ACHN (cell line): ENCODE data around the gene RABGAP1.

Source experiments
- DNase-seq: peaks from one replicate; pipeline ENCODE4 v3.0.0-alpha.2; 2015
- in situ Hi-C: cut with HindIII; loops from 2 replicates; pipeline ENCODE4 v1.10.0; 2017; ENCODE audit warnings: low sequenced_read_pairs, low pct_ligation_motif_present, low pct_unique_long_range_greater_than_20kb

RABGAP1 gene

DNA sequence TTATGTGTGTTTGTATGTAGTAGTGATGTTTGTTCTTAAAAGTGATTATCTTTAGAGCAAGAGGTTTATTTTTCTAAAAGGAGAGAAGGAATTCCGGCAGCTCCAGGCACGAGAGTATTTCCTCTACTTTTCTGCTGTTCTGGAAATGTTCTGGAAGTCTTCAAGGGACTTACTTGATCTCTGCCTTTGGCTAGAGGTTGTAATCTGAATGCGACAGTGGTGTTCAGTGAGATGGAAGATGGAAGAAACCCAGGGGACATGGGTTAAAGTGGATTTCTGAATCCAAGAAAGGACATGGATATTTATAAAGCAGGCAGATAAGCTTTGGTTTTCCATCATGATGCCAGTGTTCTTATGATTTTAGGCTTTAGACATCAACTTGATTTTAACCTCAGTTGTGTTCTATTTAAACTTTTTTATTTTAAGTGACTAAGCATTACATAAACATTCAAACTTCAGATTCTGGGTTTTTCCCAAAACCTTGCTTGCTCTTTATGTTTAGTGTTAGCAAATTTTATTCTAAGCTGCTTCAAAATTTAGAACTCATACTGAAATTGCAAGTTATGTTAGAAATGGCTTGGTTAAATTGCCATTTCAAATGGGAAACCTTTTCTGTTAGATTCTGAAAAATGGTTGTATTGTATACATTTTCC, 96.2 kb downstream of the RABGAP1 start:
- in situ Hi-C loops: no loop called here
- DNase-seq: no peak

DNA sequence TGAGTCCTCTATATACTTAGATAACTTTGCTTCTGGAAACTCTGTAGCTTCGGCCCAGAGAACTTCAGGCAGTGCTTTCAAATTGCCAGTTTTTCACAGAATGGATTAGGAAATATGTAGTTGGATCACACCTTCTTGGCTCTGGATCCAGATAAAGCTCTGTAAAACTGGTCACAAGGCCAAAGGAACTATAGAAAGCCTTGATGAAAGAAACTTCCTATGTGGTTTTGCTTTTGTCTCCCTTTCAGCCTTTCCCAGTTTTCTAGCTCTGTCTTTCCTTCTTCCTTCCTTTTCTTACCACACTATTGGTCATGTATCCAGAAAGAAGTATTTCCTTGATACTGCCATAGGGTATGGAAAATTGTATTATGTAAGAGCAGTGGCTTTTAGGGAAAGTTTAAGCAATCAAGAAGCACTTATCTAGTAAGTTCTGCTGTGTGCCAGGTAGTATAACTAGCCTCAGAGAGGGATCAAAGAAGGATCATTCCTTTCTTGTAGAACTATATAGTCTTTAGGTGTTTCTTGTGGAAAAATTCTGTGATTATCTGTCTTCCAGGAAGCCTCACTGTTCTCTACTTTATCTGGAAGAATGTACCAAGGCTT, 98.9 kb downstream of the RABGAP1 start:
- in situ Hi-C loops: no loop called here
- no peak for DNase-seq

DNA sequence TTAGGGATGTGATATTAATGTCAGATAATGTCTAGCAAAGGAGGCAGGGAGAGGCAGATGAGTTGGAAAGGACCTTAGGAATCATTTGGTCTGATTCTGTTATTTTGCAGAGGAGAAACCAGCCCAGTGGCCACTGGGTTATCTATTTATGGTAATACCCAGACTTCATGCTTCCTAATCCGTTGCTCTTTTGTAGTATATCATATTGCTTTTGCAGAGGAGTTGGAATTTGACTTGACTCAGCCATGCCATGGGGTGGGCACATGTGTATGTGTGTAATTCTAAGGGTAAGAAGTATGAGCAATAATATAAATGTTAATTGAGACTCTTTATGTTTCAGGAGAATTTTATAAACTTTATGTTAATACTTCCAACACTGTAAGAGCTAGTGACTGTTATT, 100.0 kb downstream of the RABGAP1 start:
- in situ Hi-C loops: no loop called here

DNA sequence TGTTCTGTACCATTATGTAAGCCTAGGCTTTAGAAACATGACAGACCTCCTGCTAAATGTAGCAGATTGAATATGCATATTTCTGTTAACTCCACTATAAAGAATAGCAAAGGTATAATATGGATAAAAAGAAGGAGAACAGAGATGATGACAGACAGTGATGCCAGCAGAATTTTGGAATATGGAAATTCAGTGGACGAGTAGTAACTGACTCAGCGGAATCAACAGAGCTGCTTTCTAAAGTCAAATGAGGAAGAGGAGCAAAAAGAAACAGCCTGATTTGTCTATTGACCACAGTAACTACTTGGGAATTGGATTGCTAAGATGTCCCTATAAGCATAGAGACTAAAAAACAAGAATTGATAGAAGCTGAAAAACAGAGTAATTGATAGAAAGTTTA, 100.7 kb downstream of the RABGAP1 start:
- no peak for DNase-seq
- in situ Hi-C loops: no loop called here

More for the DNA sequence above, 100.0 kb downstream of the RABGAP1 start:
- no peak for DNase-seq

DNA sequence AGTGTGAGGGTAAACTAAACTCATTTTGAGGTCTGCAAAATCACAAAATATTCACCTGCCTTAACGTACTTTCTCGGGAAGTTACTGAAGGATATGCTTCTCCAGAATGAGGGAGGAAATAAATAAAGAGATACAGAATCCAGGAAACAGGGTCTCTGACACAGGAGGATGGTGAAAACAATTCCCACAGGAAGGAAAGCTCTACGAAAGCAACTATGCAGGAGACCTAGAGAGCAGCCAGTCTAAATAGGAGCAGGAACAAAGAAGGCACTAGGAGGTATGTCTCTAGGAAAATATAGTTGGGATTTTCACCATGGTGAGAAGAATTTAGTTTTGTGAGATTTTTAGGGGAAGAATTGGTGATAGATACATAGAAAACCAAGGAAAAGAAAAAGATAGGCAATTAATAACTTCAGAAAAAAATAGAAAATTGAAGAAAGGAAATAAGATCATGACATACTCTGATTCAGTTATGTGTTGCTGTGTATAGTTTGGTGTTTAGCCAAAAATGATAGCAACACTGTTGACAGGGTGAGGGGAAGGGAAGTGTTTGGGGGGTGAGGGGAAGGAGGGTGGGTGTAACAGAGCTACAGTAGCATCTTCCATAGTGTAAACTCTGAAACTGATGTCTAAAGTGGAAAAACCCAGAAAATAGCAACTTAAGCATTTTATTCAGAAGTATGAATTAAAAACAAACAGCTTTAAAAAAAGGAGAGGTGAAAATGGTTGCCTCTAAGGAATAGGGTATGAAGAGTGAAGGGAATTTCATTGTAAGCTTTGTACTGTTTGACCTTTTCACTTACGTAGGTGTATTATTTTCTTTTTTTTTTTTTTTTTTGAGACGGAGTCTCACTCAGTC, 102.5 kb downstream of the RABGAP1 start:
- DNase-seq: no peak
- in situ Hi-C loops: no loop called here

DNA sequence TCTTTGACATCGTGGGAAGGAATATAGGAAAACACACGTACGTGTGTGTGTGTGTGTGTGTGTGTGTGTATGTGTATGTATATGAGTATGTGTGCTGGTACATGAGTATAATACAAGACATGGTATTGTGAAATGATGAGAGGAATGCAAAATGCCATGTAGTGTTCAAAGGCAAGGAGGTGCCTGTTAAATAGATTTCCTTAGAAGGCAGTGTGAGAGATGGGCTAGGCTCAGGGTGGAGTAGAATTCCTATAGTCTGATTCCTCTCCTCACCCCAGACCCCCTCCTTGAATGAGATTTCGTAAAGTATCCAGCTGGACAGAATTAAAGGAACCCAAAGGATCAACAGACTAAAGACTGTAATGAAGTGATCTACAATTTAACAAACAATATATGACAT, 103.8 kb downstream of the RABGAP1 start:
- in situ Hi-C loops: no loop called here
- DNase-seq: no peak

DNA sequence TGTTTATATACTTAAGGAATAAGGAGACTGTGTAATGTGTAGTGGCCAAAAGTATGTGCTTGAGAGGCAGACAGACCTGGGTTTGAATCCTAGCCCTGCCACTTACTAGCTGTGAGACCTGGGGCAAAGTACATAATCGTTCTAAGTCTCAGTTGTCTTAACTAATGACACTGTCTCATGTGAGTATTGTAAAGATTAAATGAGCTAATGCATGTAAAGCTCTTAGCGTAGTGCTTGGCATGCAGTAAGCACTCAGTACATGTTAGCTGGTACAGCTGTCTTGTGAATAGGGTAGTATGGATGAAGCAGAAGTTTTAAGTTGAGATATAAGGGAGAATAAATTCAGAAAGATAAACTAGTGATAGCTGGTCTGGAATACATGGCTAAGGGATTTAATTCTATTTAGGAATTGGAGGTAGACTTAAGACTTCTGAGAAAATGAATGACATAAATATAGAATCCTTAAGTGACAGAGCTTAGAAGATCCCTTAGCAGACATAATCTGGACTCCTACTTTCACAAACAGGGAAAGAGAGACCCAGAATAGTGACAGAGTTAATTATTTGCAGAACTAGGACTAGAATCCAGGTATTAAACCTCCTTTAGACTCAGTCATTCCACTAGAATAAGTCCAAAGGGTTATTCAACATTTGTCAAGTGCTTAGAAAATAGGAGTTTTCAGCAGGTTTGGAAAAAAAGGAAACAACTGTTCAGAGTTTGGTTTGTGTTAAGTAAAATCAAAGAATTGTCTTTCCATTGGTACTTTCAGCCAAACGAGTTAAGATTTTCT, 105.8 kb downstream of the RABGAP1 start:
- in situ Hi-C loops: no loop called here
- no peak for DNase-seq

DNA sequence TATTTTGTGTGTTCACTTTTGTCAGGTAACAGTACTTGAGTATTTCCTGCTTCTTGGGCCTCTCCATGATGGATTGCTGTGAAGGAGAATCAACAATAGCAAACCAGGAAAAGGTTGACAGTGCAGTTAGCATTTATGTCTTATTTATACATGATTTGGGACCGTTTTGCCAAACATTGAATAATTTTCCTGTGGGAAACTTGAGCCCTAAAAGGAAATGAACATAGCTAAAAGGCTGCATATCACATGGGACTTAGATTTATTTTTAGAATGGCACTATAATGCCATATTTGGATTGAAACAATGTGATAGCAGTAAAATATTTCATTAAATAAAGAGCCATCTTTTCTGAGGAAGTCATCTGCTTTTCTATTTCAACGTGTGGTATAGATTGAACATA, 107.9 kb downstream of the RABGAP1 start:
- in situ Hi-C loops: no loop called here
- no peak for DNase-seq

DNA sequence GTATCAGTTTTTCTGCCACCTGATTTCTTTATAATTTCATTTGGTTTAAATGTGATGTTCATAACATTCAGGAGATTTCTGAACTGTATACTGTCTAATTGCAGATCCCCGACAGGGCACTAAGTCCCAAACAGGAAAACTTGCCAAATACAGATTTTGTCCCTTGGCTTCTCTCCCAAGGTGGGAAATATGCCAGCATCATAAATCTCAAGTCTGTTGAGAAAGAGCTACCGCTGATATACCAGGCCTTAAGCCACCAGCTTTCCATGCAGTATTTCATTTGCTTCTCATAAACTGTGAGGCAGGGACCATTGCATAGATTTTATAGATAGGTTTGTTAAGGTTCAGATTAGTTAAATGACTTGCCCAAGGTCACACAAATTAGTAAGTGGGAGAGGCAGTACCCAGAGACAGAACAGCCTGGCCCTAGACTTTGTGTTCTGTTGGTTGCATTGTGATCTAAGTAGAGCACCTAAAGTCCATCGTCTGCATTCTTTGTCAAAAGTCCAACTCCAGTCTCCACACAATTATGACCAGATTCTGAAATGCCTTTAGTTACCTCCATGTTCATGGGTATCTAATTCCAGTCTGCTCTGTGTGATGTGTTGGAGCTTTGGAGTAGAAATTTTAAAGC, 108.9 kb downstream of the RABGAP1 start:
- in situ Hi-C loops: no loop called here

DNA sequence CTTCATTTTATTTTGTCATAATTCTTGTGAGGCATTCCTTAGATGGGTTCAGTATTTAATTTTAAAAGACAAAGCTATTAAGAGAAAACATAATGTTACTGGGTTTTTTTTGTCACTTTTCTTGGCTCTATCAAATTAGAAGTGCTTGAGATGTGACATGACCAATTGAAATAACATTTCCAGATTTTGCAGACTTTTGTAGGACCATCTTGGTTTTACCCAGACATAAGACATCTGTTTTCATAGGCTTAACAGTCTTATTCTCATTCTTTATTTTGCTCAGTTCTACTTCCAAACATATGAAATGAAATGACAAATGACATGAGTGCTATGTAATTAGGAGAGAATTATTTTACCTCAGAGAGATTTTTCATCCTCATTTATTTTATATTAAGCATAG, 112.2 kb downstream of the RABGAP1 start:
- in situ Hi-C loops: no loop called here
- DNase-seq: no peak

More for the DNA sequence above, 108.9 kb downstream of the RABGAP1 start:
- no peak for DNase-seq

DNA sequence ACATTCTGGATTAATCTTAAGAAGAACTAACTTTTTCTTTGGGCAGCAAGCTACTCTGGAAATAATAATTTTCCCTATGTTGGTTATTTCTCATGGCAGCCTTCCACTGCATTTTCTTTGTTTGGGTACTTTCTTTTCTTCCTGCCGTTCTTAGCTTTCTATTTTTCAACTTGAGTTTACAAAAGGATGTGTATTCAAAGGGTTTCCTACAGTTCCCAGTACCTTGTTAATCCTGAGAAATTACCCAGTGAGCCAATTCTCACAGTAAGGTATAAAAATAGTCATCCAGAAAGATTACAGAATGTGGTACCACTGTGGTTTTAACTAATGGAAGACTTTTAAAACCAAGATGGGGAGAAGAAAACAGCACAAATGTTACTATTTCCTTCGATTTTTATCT, 112.9 kb downstream of the RABGAP1 start:
- DNase-seq: no peak
- in situ Hi-C loops: no loop called here

DNA sequence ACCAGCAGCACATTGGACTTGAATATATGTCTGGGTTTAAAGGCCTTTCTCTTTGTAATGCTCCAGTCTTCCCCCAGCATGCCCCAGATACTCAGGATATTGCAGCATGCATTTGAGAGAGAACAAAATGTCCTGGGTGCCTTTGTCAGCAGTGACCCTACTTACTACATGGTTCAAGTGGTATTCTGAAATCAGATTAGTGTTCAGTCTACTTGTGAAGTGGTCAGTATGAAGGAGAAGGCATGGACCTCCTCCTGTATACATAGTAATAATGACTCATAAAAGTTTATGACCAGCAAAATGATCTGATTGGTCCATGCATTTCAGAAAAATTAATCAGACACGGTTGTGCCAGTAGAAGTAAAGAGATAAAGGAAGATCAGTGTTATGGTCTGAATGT, 118.0 kb downstream of the RABGAP1 start:
- in situ Hi-C loops: no loop called here
- DNase-seq: no peak

DNA sequence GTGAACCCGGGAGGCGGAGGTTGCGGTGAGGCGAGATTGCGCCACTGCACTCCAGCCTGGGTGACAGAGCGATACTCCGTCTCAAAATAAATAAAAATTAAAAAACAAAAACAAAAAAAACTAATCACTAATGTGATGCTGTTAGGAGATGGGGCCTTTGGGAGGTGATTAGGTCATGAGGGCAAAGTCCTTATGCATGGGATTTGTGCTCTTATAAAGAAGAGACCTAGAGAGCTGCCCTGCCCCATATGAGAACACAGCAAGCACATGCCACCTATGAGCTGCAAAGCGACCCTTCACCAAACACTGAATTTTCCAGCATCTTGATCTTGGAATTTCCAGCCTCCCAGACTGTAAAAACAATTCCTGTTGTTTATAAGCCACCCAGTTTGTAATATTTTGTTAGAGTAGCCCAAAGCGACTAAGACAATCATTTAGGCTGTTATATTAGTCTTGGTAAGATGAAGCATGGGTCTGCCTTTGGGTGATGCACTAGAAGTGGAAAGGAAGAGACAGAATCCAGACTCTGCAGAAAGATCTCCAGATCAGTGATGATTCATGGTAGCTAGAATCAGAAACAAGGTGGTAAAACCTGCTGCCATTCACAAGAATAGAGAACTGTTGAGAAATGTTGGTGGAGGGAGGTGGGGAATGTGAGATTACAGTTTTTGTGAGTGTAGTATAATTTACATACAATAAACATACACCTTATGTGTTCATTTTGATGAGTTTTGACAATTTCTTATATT, 118.8 kb downstream of the RABGAP1 start:
- DNase-seq: no peak

DNA sequence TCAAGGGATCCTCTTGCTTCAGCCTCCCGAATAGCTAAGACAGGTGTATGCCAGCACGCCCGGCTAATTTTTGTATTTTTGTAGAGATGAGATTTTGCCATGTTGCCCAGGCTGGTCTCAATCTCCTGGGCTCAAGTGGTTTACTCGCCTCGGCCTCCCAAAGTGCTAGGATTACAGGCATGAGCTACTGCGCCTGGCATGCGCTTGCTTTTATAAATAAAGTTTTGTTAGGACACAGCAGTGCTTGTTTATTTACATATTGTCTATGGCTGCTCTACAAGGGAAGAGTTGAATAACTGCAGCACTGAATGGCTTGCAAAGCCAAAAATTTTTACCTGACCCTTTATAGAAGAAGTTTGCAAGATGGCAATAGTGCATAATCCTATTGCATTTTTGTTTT, 120.4 kb downstream of the RABGAP1 start:
- in situ Hi-C loops: no loop called here
- DNase-seq: no peak

More for the DNA sequence above, 118.8 kb downstream of the RABGAP1 start:
- in situ Hi-C loops: no loop called here

DNA sequence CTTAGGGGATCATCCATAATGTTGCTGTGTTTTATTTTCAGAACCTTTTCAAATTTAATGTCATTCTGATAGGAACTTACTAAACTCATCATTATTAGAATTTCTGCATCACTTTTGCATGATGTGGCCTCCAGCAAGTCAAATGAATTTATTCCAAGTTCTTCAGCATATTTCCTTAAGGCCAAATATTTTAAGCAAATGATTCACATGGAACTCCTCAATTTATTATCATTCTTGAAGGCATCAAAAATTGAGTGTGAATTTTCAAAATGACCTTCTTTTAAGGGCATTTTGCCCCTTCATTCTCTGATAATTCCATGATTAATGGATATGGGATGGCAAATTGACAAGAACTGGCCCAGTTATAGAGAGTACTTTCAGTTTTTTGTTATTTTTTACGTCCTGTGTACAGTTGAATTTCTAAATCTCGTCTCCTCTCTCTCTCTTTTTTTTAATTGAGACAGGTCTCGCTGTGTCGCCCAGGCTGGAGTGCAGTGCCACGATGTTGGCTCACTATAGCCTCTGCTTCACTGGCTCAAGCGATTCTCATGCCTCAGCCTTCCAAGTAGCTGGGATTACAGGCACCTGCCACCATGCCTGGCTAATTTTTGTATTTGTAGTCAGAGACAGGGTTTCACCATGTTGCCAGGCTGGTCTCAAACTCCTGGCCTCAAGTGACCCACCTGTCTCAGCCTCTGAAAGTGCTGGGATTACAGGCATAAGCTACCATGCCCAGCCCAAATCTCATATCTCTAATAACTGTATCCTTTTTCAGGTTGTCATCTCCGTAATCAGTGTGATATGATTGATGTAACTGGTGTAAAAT, 121.7 kb downstream of the RABGAP1 start:
- no peak for DNase-seq
- in situ Hi-C loops: no loop called here

DNA sequence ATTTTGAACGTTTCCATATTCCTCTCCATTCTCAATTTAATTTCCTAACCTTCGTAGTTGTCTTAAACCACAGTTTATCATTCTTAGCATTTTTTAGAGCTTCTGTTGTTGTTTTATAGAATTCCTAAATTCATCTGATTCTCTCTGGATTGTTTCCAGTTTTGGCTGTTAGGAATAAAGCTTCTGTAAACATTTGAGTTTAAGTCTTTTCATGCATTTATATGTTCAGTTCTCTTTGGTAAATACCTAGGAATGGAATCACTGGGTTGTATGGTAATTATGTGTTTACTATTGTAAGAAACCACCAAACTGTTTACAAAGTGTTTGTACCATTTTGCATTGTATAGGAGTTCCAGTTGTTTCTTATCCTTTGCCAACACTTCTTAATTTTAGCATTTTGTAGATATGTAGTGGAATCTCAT, 122.4 kb downstream of the RABGAP1 start:
- in situ Hi-C loops: no loop called here
- DNase-seq: no peak

DNA sequence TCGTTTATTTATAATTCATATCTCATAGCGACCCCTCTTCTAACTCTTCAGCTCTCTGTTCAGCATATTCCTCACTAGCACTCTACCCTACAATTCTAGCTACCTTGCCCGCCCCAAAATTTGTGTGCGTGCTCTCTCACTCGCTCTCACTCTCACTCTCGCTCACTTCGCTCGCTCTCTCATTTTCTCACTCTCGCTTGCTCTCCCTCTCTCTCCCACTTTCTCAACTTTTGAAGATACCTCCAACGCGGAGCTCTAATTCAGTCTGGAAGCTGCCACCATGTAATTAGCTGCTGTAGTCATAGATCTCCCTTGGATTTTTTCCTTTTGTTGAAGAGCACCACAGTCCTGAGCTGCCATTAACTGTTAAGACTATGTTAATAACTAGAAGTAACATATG, 123.1 kb downstream of the RABGAP1 start:
- DNase-seq: no peak
- in situ Hi-C loops: no loop called here
